Uterine smooth muscle cell (primary cell): ENCODE data around the gene TIMM13. TPM values are rescaled to one million over a fixed set of nuclear protein-coding genes. Genes with fewer than 3 reads are reported as not detected.

ENCODE experiments used
- total RNA-seq: library from RNA; depleted of rRNA; stranded (reverse); fragments of >200 nt; gene quantifications from 2 replicates; pipeline ENCODE4 v1.2.3, GENCODE V29; 2014

TIMM13 gene
- total RNA-seq, result 36.2 and 46.6 TPM in 2 replicates

GRCh38 chr19:2427429-2428320, at the start of gene TIMM13:
Gene TIMM13 (minus strand): TSS chr19:2427586. CDS start chr19:2427533, 53 bp downstream.

DNA sequence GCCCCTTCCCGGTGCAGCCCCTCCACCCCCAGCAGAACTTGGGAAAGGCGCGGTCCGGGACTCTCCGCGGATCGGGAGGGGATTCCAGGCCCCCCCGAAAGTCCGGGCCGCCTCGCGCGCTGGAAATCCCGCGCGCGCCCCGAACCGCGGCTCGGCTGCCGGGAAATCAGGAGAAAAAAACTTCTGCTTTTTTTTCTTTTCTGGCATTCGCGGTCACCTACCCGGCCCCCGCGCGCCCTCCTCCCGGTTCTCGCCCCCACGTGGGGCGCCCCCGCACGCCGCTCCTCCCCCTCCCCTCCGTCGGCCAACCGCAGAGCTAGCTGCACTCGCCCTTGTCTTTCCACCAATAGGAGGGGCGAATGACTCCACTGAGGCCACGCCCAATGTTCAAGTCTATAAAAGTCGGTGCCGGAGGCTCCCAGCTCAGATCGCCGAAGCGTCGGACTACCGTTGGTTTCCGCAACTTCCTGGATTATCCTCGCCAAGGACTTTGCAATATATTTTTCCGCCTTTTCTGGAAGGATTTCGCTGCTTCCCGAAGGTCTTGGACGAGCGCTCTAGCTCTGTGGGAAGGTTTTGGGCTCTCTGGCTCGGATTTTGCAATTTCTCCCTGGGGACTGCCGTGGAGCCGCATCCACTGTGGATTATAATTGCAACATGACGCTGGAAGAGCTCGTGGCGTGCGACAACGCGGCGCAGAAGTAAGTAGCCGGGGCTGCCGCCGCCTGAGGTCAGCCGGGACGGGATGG, 48.5 kb upstream of the TIMM13 start, which contains the start of gene GADD45B:
Gene GADD45B, plus strand, starts transcription at position 426 of the 749 bp plus-strand sequence. Its CDS starts 232 bp downstream, at position 658.

Other genes starting within 250 kb of the TIMM13 start
- gene PLEKHJ1, start 191.3 kb downstream of the TIMM13 start, total RNA-seq, result 61.1 and 68.4 TPM in 2 replicates
- 31.4 and 40.7 TPM in 2 replicates for gene SF3A2, start 190.8 kb downstream of the TIMM13 start, total RNA-seq
- 0.66 and 1.6 TPM in 2 replicates for gene AMH, start 178.3 kb downstream of the TIMM13 start, total RNA-seq
- not detected in 2 replicates for gene JSRP1, start 171.2 kb downstream of the TIMM13 start, total RNA-seq
- not detected in 2 replicates for gene PEAK3, start 145.4 kb downstream of the TIMM13 start, total RNA-seq
- gene LINGO3, start 119.4 kb downstream of the TIMM13 start, total RNA-seq, result under 0.01 TPM in 1 of 2 replicates, not detected in the other
- 115 and 162 TPM in 2 replicates for gene LSM7, start 99.0 kb downstream of the TIMM13 start, total RNA-seq
- gene SPPL2B, start 98.9 kb downstream of the TIMM13 start, total RNA-seq, result 38.5 and 39.9 TPM in 2 replicates
- not detected in 2 replicates for gene TMPRSS9, start 67.3 kb downstream of the TIMM13 start, total RNA-seq
- gene LMNB2, start 29.4 kb upstream of the TIMM13 start, total RNA-seq, result 100 and 208 TPM in 2 replicates
- gene GADD45B, start 48.5 kb upstream of the TIMM13 start, total RNA-seq, result 22.2 and 31.1 TPM in 2 replicates